Measurements from ENCODE around the gene TGFB2. TPM values are rescaled to one million over a fixed set of nuclear protein-coding genes. Genes with fewer than 3 reads are reported as not detected.

TGFB2 gene
- total RNA-seq, 4 donors from 2014 or later = 2.2 to 16.7 (median 8.0) TPM

- no peak overlapping the region for H3K4me3 ChIP-seq (replicated peaks in 1 of 3)
- TF ChIP-seq POLR2A (IDR thresholded peaks at IDR 0.05) (no peak), CTCF (IDR thresholded peaks at IDR 0.05) (no peak)
- intact Hi-C loops (cut with DNase I) = loop anchor here (10.0 kb wide), 1 partner anchor 118 kb away; the partner anchor contains the start of gene TGFB2
- no peaks in the 10 kb centered on the region for H3K27me3 ChIP-seq
- 65 to 69% methylated on average over 2 of the region's 2 CpGs for WGBS, 2 donors
- H3K36me3 ChIP-seq = no peaks in the 10 kb centered on the region
- H3K4me1 ChIP-seq = peaks cover 11 to 26% of the 10 kb centered on the region in 2 donors
- no peak for DNase-seq
- no peaks in the 10 kb centered on the region for H3K9me3 ChIP-seq
- peak overlapping the region in 2 of 3 donors; percentile 62 to 65 for H3K27ac ChIP-seq
Observed at GRCh38 chr1:218462587-218462986, 117.5 kb downstream of the TGFB2 start.

- Histone ChIP-seq H3K4me1 (peaks cover 11 to 26% of the 10 kb centered on the region in 2 donors), H3K4me3 (replicated peaks in 1 of 3) (no peak overlapping the region)
Observed at GRCh38 chr1:218463194-218464156, 118.3 kb downstream of the TGFB2 start.

GRCh38 chr1:218464871-218465270, 119.7 kb downstream of the TGFB2 start:
- no peaks in the 10 kb centered on the region for H3K36me3 ChIP-seq
- intact Hi-C loops (cut with DNase I) = loop anchor here (10.0 kb wide), 1 partner anchor 120 kb away; the partner anchor contains the start of gene TGFB2
- no peak overlapping the region for H3K27ac ChIP-seq
- no peak for DNase-seq
- WGBS, 2 donors = 94 to 98% methylated on average over 2 of the region's 2 CpGs
- H3K4me3 ChIP-seq (replicated peaks in 1 of 3) = no peak overlapping the region
- H3K27me3 ChIP-seq = no peaks in the 10 kb centered on the region
- H3K4me1 ChIP-seq = peaks cover 8 to 18% of the 10 kb centered on the region in 2 donors
- no peak for TF ChIP-seq POLR2A (IDR thresholded peaks at IDR 0.05)
- no peak for TF ChIP-seq CTCF (IDR thresholded peaks at IDR 0.05)
- no peaks in the 10 kb centered on the region for H3K9me3 ChIP-seq

More at GRCh38 chr1:218463194-218464156, 118.3 kb downstream of the TGFB2 start:
- peak overlapping the region; percentile 56 to 65 (median 62) for H3K27ac ChIP-seq
- intact Hi-C loops (cut with DNase I) = loop anchor here (10.0 kb wide), 1 partner anchor 119 kb away; the partner anchor contains the start of gene TGFB2
- DNase-seq = peak; percentile 23 to 27
- no peaks in the 10 kb centered on the region for H3K9me3 ChIP-seq
- H3K36me3 ChIP-seq = no peaks in the 10 kb centered on the region
- WGBS, 2 donors = 72 to 73% methylated on average over 14 of the region's 14 CpGs
- H3K27me3 ChIP-seq = no peaks in the 10 kb centered on the region
- TF ChIP-seq POLR2A (IDR thresholded peaks at IDR 0.05) (no peak), CTCF (IDR thresholded peaks at IDR 0.05) (no peak)

- intact Hi-C loops (cut with DNase I) = loop anchor here (10.0 kb wide), 1 partner anchor 122 kb away; the partner anchor contains the start of gene TGFB2
Observed at GRCh38 chr1:218466341-218467010, 121.3 kb downstream of the TGFB2 start.

More at GRCh38 chr1:218466341-218467010, 121.3 kb downstream of the TGFB2 start:
- H3K27ac ChIP-seq = no peak overlapping the region
- H3K27me3 ChIP-seq = no peaks in the 10 kb centered on the region
- DNase-seq = no peak
- WGBS, 2 donors = 83 to 91% methylated on average over 6 of the region's 6 CpGs
- TF ChIP-seq POLR2A (IDR thresholded peaks at IDR 0.05) (no peak), CTCF (IDR thresholded peaks at IDR 0.05) (no peak)
- H3K36me3 ChIP-seq = no peaks in the 10 kb centered on the region
- H3K4me1 ChIP-seq = peaks cover 0 to 9% of the 10 kb centered on the region in 2 donors
- H3K4me3 ChIP-seq (replicated peaks in 1 of 3) = no peak overlapping the region
- H3K9me3 ChIP-seq = no peaks in the 10 kb centered on the region

Data from thyroid gland (tissue), 4 donors.